CMK (cell line): ENCODE results near the gene SLC52A3.
A peak's percentile ranks its signal among the peaks of the same experiment; 100 is the strongest.

ENCODE experiments used
- DNase-seq: peaks from one replicate; pipeline ENCODE4 v3.0.0-alpha.2; 2010; ENCODE audit warnings: low read depth

Gene SLC52A3

DNA sequence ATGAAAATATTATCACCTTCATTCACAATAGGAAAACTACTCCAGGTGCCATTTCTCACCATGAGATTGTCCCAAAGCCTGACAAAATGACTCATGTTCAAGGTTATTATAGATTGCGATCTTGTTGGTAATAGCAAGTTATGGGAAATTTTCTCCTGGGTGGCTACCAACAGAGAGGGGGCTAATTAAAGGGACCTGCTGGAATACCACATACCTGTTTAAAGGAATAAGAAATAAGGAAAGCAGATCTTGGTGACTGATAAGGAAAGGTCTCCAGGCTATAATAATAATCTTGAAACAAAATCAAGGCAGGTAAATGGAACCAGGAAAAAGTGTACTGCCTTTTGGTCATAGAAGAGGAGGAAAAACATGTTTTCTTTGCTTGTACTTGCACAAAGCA, 1.4 kb downstream of the SLC52A3 start:
- no peak for DNase-seq

DNA sequence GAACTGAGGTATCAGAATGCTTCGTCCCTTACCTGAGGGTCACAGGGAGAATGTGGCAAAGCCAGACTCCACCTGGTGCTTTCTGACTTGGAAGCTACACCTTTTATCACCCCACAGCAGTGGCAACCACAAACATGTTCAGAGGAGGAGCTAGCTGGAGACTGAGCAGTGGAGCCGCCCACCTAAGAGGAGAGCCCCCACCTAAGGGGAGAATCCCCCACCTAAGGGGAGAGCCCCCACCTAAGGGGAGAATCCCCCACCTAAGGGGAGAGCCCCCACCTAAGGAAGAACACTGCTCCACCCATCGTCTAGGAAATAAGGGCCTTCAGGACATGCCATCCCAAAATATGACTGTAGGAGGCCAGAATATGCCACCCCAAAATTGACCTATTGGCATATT, 4.0 kb downstream of the SLC52A3 start:
- DNase-seq: no peak

DNA sequence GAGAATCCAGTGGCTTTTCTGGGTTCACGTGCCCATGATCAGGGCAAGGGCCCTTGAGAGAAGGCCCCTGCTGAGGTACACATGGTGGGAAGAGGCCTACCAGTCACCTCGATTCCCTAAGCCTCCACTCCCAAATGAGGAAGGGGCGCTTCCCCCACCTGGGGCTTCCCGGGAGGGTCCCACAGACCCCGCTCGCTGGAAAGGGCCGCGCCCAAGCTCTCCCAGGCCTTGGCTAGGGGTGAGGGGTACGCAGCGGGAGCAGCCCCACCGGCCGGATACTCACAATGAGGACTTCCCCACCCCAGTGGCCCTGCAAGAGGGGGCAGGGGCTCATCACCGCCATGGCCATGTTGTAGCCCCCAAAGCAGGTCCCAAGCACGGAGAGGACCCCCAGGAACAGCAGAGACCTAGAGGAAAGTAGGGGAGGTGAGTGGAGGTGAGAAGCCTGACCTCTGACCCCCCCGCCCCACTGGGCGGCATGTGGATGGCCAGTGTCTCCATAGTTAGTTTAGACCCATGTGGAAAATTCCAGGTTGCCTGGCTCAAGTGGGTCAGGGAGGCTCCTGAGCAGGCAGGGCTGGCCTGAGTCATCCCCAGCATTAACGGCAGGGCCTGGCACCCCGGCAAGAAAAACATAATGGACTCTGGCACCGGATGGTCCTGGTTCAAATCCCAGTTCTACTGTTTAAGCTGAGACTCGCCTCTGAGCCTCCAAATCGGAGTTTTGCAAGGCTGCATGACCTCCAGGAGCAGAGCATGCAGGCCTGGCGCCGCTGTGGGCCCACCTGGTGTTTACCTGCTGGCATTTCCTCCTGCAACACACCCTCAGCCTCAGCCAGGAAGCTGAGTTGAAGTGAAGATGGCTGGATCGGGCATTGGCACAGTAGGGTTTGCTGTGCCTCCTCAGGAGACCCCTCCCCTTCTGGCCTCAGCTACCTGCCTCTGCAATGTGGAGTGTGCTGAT, 6.6 kb downstream of the SLC52A3 start:
- no peak for DNase-seq

DNA sequence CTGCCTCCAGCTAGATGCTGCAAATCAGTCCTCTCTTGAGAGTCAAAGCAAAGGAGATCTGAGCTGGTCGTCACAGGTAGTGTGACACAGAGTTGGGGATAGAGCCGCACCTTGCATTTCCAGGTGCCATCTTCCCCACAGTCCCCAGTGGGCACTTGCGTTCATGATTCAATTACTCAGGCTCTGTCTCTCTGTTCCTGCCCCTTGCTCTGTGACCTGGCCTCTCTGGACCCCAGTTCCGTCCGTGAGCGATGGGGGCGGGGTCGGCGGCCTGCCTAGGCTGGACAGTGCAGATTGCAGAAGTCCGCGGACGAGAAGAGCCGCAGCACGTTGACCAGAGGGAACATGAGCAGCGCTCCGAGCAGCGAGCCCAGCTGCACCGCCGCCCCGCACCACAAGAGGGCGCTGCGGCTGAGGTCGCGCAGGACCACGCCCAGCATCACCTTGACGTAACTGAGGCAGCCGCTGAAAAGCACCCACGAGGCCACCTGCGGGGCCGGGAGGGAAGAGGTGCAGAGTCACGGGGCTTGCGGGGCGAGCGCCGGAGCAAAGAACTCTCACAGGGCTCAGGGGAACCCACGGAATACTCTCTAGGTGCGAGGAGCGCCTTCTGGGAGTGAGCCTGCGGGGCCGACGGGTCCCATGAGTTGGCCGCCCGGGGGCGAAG, 7.4 kb downstream of the SLC52A3 start:
- peak; percentile 47 for DNase-seq

DNA sequence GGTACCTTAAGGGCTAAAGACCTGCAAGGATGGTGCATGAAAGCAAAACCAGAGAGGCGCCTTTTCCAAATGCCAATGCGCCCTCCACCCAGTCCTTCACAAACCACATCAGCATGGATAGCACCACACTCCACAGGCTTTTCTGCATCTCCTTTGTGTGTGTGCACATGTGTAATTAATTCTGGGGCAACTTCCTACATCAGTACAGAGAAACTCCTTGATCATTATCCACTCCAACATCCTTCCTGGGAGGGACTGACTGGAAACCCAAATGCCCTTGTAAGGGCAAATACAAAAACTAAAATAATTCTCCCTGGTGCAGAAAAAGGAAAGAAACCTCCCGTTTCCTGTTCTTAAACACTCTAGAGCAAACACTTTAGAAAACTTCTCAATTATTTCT, 10.8 kb downstream of the SLC52A3 start:
- no peak for DNase-seq

DNA sequence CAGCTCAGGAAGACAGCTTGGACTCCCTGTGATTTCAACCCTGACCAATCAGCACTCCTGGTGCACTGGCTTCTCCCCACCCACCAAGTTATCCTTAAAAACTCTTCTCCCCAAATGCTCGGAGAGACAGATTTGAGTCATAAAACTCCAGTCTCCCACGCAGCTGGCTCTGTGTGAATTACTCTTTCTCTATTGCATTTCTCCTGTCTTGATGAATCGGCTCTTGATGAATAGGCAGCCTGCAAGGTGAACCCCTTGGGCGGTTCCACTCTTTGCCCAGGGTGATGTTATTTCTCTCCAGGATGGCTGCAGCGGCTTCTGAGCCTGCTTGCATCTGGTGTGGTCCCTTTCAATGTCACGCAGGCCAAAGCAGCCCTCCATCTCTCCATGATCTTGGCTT, 12.4 kb downstream of the SLC52A3 start:
- no peak for DNase-seq

DNA sequence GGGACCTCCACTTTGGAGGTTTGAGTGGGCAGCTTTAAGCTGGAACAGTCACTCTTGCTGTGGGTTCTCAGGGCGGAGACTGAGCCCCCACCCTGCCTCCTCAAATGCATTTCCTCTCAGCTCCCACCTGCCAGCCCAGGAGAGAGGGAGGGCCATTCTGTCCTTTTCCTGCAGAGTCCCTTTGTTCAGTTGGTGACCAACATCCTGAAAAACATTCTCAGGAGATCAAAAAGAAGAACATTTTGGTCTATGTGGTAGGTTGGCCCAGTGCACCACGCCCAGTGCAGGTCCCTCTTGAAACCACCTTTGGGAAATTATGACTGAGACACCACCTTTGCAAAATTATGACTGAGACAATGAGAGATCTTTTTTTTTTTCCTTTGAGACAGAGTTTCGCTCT, 13.4 kb downstream of the SLC52A3 start:
- no peak for DNase-seq

DNA sequence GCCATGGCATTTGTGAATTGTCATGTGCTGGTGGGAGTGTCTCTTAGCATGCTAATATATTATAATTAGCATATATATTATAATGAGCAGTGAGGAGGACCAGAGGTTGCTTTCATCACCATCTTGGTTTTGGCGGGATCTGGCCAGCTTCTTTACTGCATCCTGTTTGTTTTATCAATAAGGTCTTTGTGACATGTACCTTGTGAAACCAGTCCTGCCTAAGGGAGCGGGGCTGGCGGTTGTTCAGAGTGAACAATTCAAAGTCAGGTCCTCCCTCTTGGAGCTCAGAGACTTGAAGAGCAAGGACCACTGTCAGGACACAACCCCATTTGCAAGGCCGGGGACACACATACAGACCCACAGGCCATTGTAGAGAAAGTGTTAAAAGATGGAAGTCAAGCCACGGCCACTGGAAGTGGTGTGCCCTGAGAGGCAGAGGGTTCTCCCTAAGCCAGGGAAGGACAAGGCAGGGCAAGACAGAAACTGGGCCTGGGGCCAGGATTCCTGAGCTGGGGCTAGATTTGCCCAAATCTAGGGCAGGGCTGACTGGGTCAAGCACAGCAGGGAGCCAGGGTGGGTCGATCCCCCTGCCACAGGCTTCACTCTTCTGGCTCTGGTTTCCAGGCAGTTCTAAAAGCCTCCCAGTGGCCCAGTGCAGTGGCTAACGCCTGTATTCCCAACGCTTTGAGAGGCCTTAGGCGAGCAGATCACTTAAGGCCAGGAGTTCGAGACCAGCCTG, 14.2 kb downstream of the SLC52A3 start:
- no peak for DNase-seq

DNA sequence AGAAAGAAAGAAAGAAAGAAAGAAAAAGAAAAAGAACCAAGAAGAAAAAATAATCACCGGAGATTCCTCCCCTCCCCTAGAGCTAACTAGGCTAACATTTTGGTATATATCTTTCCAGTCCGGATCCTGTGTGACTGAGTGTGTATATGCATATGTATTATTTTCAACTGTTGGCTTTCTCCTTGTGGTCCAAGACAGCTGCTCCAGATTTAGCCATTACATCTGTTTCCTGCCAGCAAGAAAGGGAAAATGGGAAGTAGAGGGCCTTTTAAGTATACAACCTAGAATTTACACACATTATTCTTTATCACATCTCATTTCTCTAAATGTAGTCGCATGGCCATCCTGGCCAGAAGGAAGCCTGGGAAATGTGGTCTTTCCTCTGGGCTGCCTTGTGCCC, 15.2 kb downstream of the SLC52A3 start:
- DNase-seq: no peak

DNA sequence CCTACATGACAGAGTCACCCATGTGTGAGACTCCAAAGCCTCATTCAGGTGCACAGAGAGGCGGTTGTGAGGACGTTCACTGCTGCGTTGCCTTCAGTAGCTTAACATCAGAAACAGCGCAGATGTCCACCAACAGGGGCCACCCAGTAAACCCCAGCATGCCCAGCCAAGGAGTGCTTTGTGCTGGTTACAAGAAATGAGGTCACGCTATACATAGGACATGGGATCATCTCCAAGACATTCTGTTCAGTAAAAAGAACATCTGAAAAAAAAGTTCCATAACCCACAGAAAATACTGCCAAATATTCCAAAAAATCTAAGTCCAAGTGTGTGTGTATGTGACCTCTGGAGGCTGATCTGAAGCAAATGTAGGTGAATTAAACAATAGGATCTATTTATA, 16.0 kb downstream of the SLC52A3 start:
- DNase-seq: no peak

DNA sequence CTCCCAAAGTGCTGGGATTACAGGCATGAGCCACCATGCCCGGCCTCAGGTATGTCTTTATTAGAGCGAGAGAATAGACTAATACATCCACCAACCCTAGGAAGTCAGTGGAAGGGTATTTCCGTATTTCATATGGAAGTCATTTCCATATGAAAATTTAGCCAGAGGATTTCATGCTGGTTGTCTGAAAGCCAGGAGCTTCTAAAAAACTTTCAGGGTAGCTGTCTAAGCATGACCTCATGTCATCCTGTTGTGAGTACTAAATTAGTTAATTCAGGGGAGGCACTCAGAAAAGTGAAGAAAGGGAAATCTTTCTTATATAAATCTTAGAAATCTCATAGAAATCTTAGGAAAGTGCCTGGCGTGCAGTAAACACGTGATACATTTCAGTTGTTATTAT, 16.5 kb downstream of the SLC52A3 start:
- no peak for DNase-seq

DNA sequence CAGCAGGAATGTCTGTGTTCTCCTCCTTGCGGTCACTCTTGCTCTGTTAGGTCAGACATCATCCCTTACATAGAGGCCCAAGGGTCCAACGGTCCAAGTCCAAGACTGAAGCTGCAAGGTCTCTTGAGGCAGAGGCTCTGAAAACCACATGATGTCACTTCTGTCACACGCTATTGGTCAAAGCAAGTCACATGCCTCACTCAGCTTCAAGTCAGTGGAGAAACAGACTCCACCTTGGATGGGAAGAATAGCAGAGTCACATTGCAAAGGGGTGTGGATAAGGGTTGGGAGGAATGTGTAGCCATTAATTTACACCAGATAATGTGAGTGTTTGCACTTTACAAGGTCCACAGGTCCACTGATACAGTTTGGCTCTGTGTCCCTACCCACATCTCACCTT, 17.5 kb downstream of the SLC52A3 start:
- DNase-seq: no peak

DNA sequence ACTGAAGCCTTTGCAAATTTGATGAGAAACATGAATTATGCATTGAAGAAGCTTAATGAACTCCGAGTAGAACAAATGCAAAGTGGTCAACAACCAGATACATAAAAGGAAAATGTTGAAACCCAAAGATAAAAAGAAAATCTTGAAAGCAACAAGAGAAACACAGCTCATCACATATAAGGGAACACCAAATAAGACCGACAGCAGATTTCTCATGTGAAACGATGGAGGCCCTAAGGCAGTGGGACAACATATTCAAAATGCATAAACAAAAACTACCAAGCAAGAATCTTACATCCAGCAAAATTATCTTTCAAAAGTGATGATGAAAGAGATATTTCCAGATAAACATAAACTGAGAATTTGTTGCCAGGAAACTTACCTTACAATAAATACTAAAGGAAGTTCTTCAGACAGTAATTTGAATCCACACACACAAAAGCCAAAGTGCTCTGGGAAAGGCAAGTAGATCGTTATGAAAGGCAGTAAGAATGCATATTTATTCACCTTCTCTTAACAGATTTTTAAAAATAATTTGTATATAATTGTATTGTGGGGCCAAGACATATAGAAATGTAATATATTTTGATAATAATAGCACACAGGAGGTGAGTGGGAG, 22.5 kb downstream of the SLC52A3 start:
- no peak for DNase-seq

DNA sequence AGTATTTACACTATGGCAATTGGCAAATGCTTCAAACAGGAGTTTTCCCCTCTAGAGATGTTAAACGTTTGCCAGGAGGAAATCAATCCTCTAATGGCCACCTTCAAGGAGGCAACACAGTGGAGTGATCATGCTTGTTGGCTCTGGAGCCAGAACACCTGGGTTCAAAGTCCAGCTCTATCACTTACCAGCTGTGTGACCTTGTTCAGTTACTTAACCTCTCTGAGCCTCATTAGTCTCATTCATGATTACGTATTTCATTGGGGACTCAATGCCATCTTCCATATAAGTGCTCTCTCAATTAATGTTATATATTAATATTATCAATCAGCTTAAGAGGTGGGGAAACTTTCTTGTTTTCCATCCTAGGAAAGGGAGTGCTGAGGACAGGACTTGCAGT, 26.1 kb downstream of the SLC52A3 start:
- no peak for DNase-seq

DNA sequence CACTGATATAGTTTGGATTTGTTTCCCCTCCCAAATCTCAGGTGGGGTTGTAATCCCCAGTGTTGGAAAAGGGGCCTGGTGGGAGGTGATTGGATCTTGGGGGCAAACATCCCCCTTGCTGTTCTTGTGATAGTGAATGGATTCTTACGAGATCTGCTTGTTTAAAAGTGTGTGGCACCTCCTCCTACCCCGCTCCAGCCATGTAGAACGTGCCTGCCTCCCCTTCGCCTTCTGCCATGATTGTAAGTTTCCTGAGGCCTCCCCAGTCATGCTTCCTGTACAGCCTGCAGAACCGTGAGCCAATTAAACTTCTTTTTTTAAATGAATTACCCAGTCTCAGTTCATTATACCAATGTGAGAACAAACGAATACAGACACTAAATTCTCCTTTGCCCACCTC, 26.7 kb downstream of the SLC52A3 start:
- no peak for DNase-seq

DNA sequence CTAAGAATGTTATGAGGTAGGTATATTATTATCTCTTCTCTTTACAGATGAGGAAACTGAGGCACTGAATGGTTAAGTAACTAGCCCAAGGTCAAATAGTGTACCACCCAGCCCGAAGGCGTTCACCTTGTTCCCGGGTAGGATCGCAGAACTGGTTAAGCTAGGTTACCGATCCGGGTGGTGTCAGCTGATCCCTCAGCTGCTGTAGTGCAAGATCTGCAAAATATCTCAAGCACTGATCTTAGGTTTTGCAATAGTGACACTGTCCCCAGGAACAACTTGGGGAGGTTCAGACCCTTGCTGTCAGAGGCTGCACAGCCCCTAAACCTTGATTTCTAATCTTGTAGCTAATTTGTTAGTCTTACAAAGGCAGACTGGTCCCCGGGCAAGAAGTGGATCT, 28.1 kb downstream of the SLC52A3 start:
- no peak for DNase-seq

DNA sequence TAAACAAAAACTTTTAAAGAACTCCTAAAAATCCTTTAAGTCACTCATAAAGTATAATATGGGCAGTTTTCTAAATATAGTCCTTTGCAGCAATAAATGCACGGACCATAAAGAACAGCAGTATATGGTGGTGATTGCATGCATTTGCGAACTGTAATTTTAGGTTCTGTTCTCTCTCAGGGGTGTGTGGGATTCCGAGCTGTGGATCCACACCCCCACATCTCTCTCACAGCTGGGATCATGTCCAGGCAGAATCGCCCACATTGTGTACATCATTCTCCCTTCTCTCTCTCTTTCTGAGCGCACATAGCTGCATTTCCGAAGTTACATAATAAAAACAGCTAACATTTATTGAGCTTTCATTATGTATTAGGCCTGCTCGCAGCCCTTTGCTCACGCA, 28.6 kb downstream of the SLC52A3 start:
- DNase-seq: no peak

DNA sequence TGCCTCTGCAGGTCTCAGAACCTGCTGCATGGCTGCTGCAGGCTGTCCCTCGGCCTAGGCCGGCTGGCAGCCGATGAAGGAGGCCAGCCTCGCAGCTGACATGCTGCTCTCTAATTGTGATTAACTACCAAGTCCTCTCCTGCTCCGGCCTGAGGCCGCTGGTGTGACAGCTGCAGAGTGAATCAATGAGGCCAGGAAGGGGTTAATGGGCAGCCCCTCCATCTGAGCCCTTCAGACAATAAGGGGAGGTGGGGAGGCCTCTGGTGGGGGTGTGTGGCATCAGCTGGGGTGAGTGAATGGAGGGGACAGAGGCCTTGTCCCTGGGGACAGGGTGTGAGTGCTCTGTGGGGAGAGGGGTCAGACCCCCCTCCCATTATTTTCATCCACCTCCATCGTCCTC, 34.4 kb downstream of the SLC52A3 start:
- no peak for DNase-seq

DNA sequence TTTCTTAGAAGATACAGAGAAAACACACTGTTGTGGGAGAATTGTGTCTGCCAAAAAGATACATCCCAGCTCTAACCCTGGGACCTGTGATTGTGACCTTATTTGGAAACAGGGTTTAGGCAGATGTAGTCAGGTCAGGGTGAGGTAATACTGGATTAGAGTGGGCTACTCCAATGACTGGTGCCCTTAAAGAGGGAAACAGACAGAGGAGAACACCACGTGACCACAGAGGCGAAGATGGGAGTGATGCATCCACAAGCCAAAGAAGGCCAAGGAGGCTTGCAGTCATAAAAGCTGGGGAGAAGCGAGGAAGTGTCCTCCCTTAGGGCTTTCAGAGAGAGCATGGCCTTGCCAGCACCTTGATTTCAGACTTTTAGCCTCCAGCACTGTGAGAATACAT, 35.6 kb downstream of the SLC52A3 start:
- no peak for DNase-seq

DNA sequence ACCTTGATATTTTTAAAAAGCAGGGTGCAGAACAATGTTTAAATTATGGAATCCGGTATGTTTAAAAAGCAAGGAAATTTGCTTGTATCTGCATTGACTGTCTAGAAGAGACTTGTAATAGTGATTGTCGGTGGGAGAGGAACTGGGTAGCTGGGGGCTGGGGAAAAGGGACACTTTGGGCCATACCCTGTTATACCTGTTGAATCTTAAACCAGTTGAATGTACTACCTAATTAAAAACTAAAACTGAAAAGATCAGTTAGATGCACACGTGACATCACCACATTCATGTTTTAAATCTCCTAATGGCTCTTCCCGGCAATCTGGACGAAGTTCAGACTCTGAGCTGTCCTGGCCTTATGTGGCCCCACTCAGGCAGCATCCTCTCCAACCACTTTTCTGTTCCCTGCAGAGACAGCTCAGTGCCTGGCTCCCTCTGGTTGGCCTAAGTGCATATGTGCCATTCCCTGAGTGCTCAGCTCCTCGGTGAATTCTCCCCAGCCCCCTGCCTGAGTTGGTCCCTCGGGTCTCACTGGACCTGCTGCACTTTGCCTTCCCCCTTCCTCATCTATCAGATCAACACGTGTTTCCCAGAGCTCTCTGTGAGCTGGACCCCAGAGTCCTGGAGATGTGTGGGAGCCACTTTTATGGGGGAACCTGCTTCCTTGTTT, 36.3 kb downstream of the SLC52A3 start:
- DNase-seq: no peak

DNA sequence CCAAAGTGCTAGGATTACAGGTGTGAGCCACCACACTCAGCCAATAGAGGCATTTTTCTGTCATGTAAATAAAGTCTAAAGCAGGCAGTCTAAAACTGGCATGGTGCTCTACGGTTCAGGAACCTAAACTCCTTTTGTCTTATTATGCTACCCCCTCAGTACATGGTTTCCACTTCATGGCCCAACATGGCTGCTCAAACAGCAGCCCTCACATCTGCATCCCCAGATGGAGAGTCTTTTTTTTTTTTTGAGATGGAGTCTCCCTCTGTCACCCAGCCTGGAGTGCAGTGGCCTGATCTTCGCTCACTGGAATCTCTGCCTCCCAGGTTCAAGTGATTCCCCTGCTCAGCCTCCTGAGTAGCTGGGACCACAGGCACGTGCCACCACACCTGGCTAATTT, 38.3 kb downstream of the SLC52A3 start:
- DNase-seq: no peak
